SU-DHL-6 (cell line): ENCODE results near the gene YAF2.
"Not testable (repeated sequence)": the region's sequence is repeated elsewhere in the genome, so short reads cannot be mapped to it uniquely, and the experiment has no call there.

Experiments used
- H2AFZ ChIP-seq: fragments of 200-600 bp; sonication (generic); 2 replicates; pipeline ENCODE4 v1.6.1; 2014; ENCODE audit warnings: low read depth, mild to moderate bottlenecking, moderate library complexity, mixed read lengths, antibody characterized with exemption, low read length; ENCODE audit not compliant: severe bottlenecking
- H3F3A ChIP-seq: fragments of 200-600 bp; shearing (Covaris generic); 2 replicates; pipeline ENCODE4 v1.6.0; 2016; ENCODE audit warnings: antibody characterized with exemption, mild to moderate bottlenecking; ENCODE audit not compliant: insufficient read depth
- H3K27ac ChIP-seq: fragments of 200-600 bp; sonication (generic); 2 replicates; pipeline ENCODE4 v1.5.1; 2016; ENCODE audit warnings: low read depth, mild to moderate bottlenecking, low read length, moderate library complexity, mixed read lengths
- H3K27me3 ChIP-seq: fragments of 200-600 bp; sonication (generic), shearing (Covaris generic); 2 replicates; pipeline ENCODE4 v1.6.0; 2014; ENCODE audit warnings: mild to moderate bottlenecking, low read length
- H3K36me3 ChIP-seq: fragments of 200-600 bp; sonication (generic); 2 replicates; pipeline ENCODE4 v1.6.1; 2014; ENCODE audit warnings: mild to moderate bottlenecking, low read length, mixed read lengths
- H3K4me2 ChIP-seq: fragments of 300-600, 200-600 bp; shearing (Covaris generic), sonication (generic); 2 replicates; pipeline ENCODE4 v1.6.0; 2014; ENCODE audit warnings: low read length, low read depth, mild to moderate bottlenecking; ENCODE audit not compliant: poor library complexity, severe bottlenecking
- H3K4me3 ChIP-seq: fragments of 200-600 bp; sonication (generic); 2 replicates; pipeline ENCODE4 v1.5.1; 2014; ENCODE audit warnings: antibody characterized with exemption, low read length, mild to moderate bottlenecking, mixed read lengths; ENCODE audit not compliant: insufficient read depth, poor library complexity, severe bottlenecking
- H3K79me2 ChIP-seq: fragments of 200-600 bp; sonication (generic); 2 replicates; pipeline ENCODE4 v1.6.1; 2014; ENCODE audit warnings: mild to moderate bottlenecking, low read length, moderate library complexity; ENCODE audit not compliant: insufficient read depth
- H3K9ac ChIP-seq: fragments of 200-600 bp; sonication (generic); 2 replicates; pipeline ENCODE4 v1.7.0; 2014; ENCODE audit warnings: mild to moderate bottlenecking, low read length
- H3K9me2 ChIP-seq: fragments of 200-600 bp; sonication (generic); replicated peaks from 2 replicates; pipeline ENCODE4 v1.6.1; 2014; ENCODE audit warnings: low read length; ENCODE audit not compliant: insufficient read depth
- H3K9me3 ChIP-seq: fragments of 200-600 bp; sonication (generic); 2 replicates; pipeline ENCODE4 v1.6.1; 2014; ENCODE audit warnings: low read length, mixed read lengths; ENCODE audit not compliant: insufficient read depth
- H4K20me1 ChIP-seq: fragments of 200-600 bp; sonication (generic); 2 replicates; pipeline ENCODE4 v1.6.1; 2014; ENCODE audit warnings: low read depth, mild to moderate bottlenecking, antibody characterized with exemption, low read length, moderate library complexity, mixed read lengths
- EZH2phosphoT487 ChIP-seq: fragments of 200-600 bp; sonication (generic), shearing (Covaris generic); conservative IDR thresholded peaks from 2 replicates; pipeline ENCODE4 v1.6.1; 2018; ENCODE audit warnings: mild to moderate bottlenecking, antibody characterized with exemption, low read length, moderate library complexity, mixed read lengths
- TF ChIP-seq, protein P1 (sequence below): fragments of 200-600 bp; sonication (generic); IDR thresholded peaks from one replicate; pipeline ENCODE4 v1.5.1; 2017; ENCODE audit warnings: antibody characterized with exemption, mild to moderate bottlenecking, low read length, moderate library complexity; ENCODE audit not compliant: insufficient read depth, poor library complexity, severe bottlenecking

YAF2 gene

GRCh38 chr12:42216737-42217136, 21.3 kb downstream of the YAF2 start:
- H2AFZ ChIP-seq, result no peak overlapping the region
- no peaks in the 10 kb centered on the region for H3K36me3 ChIP-seq
- no peaks in the 10 kb centered on the region for H3F3A ChIP-seq
- H3K27me3 ChIP-seq, result no peaks in the 10 kb centered on the region
- H3K9me3 ChIP-seq, result no peaks in the 10 kb centered on the region
- no peak overlapping the region for H3K4me2 ChIP-seq
- H3K9me2 ChIP-seq, result no peaks in the 10 kb centered on the region
- no peak overlapping the region for H3K27ac ChIP-seq
- no peak overlapping the region for H3K4me3 ChIP-seq
- H3K9ac ChIP-seq, result no peak overlapping the region
- H3K79me2 ChIP-seq, result peaks cover 70% of the 10 kb centered on the region
- TF ChIP-seq EZH2phosphoT487, result no peak
- TF ChIP-seq, protein P1, sequence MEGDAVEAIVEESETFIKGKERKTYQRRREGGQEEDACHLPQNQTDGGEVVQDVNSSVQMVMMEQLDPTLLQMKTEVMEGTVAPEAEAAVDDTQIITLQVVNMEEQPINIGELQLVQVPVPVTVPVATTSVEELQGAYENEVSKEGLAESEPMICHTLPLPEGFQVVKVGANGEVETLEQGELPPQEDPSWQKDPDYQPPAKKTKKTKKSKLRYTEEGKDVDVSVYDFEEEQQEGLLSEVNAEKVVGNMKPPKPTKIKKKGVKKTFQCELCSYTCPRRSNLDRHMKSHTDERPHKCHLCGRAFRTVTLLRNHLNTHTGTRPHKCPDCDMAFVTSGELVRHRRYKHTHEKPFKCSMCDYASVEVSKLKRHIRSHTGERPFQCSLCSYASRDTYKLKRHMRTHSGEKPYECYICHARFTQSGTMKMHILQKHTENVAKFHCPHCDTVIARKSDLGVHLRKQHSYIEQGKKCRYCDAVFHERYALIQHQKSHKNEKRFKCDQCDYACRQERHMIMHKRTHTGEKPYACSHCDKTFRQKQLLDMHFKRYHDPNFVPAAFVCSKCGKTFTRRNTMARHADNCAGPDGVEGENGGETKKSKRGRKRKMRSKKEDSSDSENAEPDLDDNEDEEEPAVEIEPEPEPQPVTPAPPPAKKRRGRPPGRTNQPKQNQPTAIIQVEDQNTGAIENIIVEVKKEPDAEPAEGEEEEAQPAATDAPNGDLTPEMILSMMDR, result no peak
- H4K20me1 ChIP-seq, result peaks cover 10% of the 10 kb centered on the region; the same call in 1 of the 2 replicates

DNA sequence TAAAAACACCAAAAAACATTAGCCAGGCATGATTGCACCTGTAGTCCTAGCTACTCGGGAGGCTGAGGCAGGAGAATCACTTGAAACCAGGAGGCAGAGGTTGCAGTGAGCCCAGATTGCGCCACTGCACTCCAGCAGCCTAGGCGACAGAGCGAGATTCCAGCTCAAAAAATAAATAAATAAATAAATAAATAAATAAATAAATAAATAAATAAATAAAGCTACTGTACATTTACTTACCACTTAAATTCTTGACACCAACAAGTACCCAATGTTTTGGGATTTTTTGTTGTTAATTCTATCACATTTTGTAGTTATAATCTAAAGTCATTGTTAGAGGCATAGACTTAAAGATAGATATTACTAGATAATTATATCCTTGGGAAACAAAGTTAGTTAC, 22.3 kb downstream of the YAF2 start:
- not testable (repeated sequence) for H3K27me3 ChIP-seq, H4K20me1 ChIP-seq, H3K4me2 ChIP-seq, H3K36me3 ChIP-seq, H3K9me3 ChIP-seq, H3K4me3 ChIP-seq, H3K9me2 ChIP-seq, H3F3A ChIP-seq, H3K9ac ChIP-seq, H2AFZ ChIP-seq, H3K27ac ChIP-seq
- H3K79me2 ChIP-seq, result peaks cover 61% of the 10 kb centered on the region

- no peaks in the 10 kb centered on the region for H3K9me3 ChIP-seq
- TF ChIP-seq EZH2phosphoT487, result no peak
- TF ChIP-seq, protein P1, result no peak
- no peak overlapping the region for H3K4me3 ChIP-seq
- no peaks in the 10 kb centered on the region for H3F3A ChIP-seq
- no peak overlapping the region for H3K27ac ChIP-seq
- H3K27me3 ChIP-seq, result no peaks in the 10 kb centered on the region
- no peaks in the 10 kb centered on the region for H4K20me1 ChIP-seq
- H3K9me2 ChIP-seq, result no peaks in the 10 kb centered on the region
- H3K79me2 ChIP-seq, result peaks cover 47% of the 10 kb centered on the region
- H3K36me3 ChIP-seq, result peaks cover 7% of the 10 kb centered on the region; the same call in 1 of the 2 replicates
- H2AFZ ChIP-seq, result no peak overlapping the region
- H3K4me2 ChIP-seq, result no peak overlapping the region
- no peak overlapping the region for H3K9ac ChIP-seq
Measured at GRCh38 chr12:42213954-42214426, 24.1 kb downstream of the YAF2 start.

GRCh38 chr12:42213023-42213422, 25.0 kb downstream of the YAF2 start:
- Histone ChIP-seq H3K4me3 (no peak overlapping the region), H4K20me1 (no peaks in the 10 kb centered on the region), H3K9me3 (no peaks in the 10 kb centered on the region), H3K9me2 (no peaks in the 10 kb centered on the region), H3K27ac (no peak overlapping the region), H3K27me3 (no peaks in the 10 kb centered on the region), H3K36me3 (peaks cover 12% of the 10 kb centered on the region; the same call in 1 of the 2 replicates), H3F3A (no peaks in the 10 kb centered on the region), H2AFZ (no peak overlapping the region), H3K79me2 (peaks cover 39% of the 10 kb centered on the region), H3K9ac (no peak overlapping the region), H3K4me2 (no peak overlapping the region)
- no peak for TF ChIP-seq EZH2phosphoT487
- TF ChIP-seq, protein P1, result no peak
